CD14-positive monocyte (primary cell): ENCODE measurements around the gene FAM210B. TPM values are rescaled to one million over a fixed set of nuclear protein-coding genes. Genes with fewer than 3 reads are reported as not detected.

Experiments
- DNase-seq, 3 donors: peaks; one replicate each; pipeline ENCODE4 v3.0.0-alpha.2; 2011 to 2022
- H2AFZ ChIP-seq: 2 replicates; pipeline ENCODE4 v1.6.0; 2012; ENCODE audit warnings: mild to moderate bottlenecking, low read depth, low read length, inconsistent platforms; ENCODE audit not compliant: insufficient read depth, poor library complexity, severe bottlenecking
- H3K27ac ChIP-seq, 2 donors: 1 replicate in 1 of 2; 2 replicates in 1 of 2; pipeline ENCODE4 v1.5.1; 2012 to 2013; ENCODE audit warnings: low read length in 2 of 2, control low read depth in 1 of 2, inconsistent platforms in 1 of 2, low read depth in 1 of 2, mild to moderate bottlenecking in 1 of 2
- H3K27me3 ChIP-seq, 2 donors: one replicate each; pipeline versions ENCODE4 v1.6.0 to v1.6.1; 2011 to 2013; ENCODE audit warnings: low read length in 2 of 2; ENCODE audit not compliant: control insufficient read depth in 2 of 2, insufficient read depth in 2 of 2
- H3K36me3 ChIP-seq, 2 donors: replicated peaks in 1 of 2; 1 replicate in 1 of 2; 2 replicates in 1 of 2; pipeline versions ENCODE4 v1.5.1 to v1.6.1; 2012 to 2013; ENCODE audit warnings: low read length in 2 of 2, control low read depth in 1 of 2, inconsistent platforms in 1 of 2, mild to moderate bottlenecking in 1 of 2; ENCODE audit not compliant: insufficient read depth in 2 of 2, control insufficient read depth in 1 of 2
- H3K4me1 ChIP-seq, 2 donors: 1 replicate in 1 of 2; 2 replicates in 1 of 2; pipeline versions ENCODE4 v1.5.1 to v1.6.1; 2012 to 2013; ENCODE audit warnings: low read length in 2 of 2, control low read depth in 1 of 2, inconsistent platforms in 1 of 2, mild to moderate bottlenecking in 1 of 2, moderate library complexity in 1 of 2; ENCODE audit not compliant: insufficient read depth in 2 of 2, control insufficient read depth in 1 of 2
- H3K4me2 ChIP-seq: replicated peaks from 2 replicates; pipeline ENCODE3; 2012; ENCODE audit warnings: low read length, moderate library complexity, mild to moderate bottlenecking; ENCODE audit not compliant: poor library complexity, severe bottlenecking; ENCODE audit errors: extremely low read depth
- H3K4me3 ChIP-seq, 3 experiments: fragments of 200-600 bp in 1 of 3; sonication (generic) in 1 of 3; replicated peaks in 1 of 3; 1 replicate in 2 of 3; 2 replicates in 1 of 3; pipeline ENCODE4 v1.5.1; 2011 to 2013; ENCODE audit warnings: low read length in 3 of 3, mild to moderate bottlenecking in 3 of 3, control low read depth in 2 of 3, low read depth in 2 of 3, inconsistent platforms in 1 of 3, moderate library complexity in 1 of 3
- H3K79me2 ChIP-seq: 2 replicates; pipeline ENCODE4 v1.6.0; 2012; ENCODE audit warnings: mild to moderate bottlenecking, control low read depth, inconsistent platforms, low read length, moderate library complexity; ENCODE audit not compliant: insufficient read depth
- H3K9ac ChIP-seq: 2 replicates; pipeline ENCODE4 v1.6.0; 2017; ENCODE audit warnings: low read length, mild to moderate bottlenecking; ENCODE audit not compliant: insufficient read depth, poor library complexity, severe bottlenecking
- H3K9me3 ChIP-seq, 2 donors: replicated peaks in 1 of 2; 1 replicate in 1 of 2; 2 replicates in 1 of 2; pipeline versions ENCODE4 v1.5.1 to v1.6.1; 2012 to 2013; ENCODE audit warnings: low read length in 2 of 2, control low read depth in 1 of 2; ENCODE audit not compliant: control insufficient read depth in 1 of 2, insufficient read depth in 1 of 2
- H4K20me1 ChIP-seq: 2 replicates; pipeline ENCODE4 v1.6.0; 2012; ENCODE audit warnings: mild to moderate bottlenecking, low read length, control low read depth, moderate library complexity; ENCODE audit not compliant: insufficient read depth
- H3K27ac Mint-ChIP-seq, 7 donors: one replicate each; pipeline ENCODE4 v1.8.0; 2020; ENCODE audit warnings: mild to moderate bottlenecking in 7 of 7, mixed read lengths in 7 of 7, moderate library complexity in 6 of 7, inconsistent platforms in 2 of 7
- H3K27me3 Mint-ChIP-seq, 3 donors: one replicate each; pipeline ENCODE4 v1.8.0; 2021 to 2022; ENCODE audit warnings: low read depth in 3 of 3, mild to moderate bottlenecking in 3 of 3, mixed read lengths in 3 of 3, moderate library complexity in 3 of 3, inconsistent platforms in 1 of 3
- H3K36me3 Mint-ChIP-seq, 2 donors: one replicate each; pipeline ENCODE4 v1.8.0; 2020; ENCODE audit warnings: mixed read lengths in 2 of 2, inconsistent platforms in 1 of 2, mild to moderate bottlenecking in 1 of 2
- H3K4me1 Mint-ChIP-seq: one replicate; pipeline ENCODE4 v1.8.0; 2020; ENCODE audit warnings: mild to moderate bottlenecking, mixed read lengths
- H3K4me3 Mint-ChIP-seq, 2 donors: one replicate each; pipeline ENCODE4 v1.8.0; 2020; ENCODE audit warnings: mild to moderate bottlenecking in 2 of 2, mixed read lengths in 2 of 2, moderate library complexity in 1 of 2
- H3K9me3 Mint-ChIP-seq, 7 donors: one replicate each; pipeline ENCODE4 v1.8.0; 2020 to 2022; ENCODE audit warnings: mixed read lengths in 7 of 7, mild to moderate bottlenecking in 6 of 7, moderate library complexity in 6 of 7, inconsistent platforms in 2 of 7
- CTCF ChIP-seq: fragments of 200-600 bp; IDR thresholded peaks from one replicate; pipeline ENCODE4 v1.8.0; 2022; ENCODE audit warnings: antibody characterized with exemption, mild to moderate bottlenecking
- WGBS: methylation state at CpG from one replicate; pipeline ENCODE4 v1.1.5; 2013; ENCODE audit warnings: missing lambda C conversion rate; ENCODE audit not compliant: insufficient coverage; 5-methylcytosine and 5-hydroxymethylcytosine counted together
- intact Hi-C, 2 donors: fragments of 100-400 bp; cut with micrococcal nuclease; formaldehyde crosslinking; loops; one replicate each; pipeline versions ENCODE4 v1.15.0 to v1.15.1; 2023
- polyA plus RNA-seq, 3 donors: library from polyadenylated mRNA; depleted of rRNA in 1 of 3; unstranded in 2 of 3; stranded (reverse) in 1 of 3; fragments of 300-500 nt in 2 of 3; fragments of >200 nt in 1 of 3; fragmentation: Illumina TruSeq in 2 of 3; gene quantifications; 1 replicate in 2 of 3; 2 replicates in 1 of 3; pipeline ENCODE4 v1.2.3, GENCODE V29; 2012 to 2021

FAM210B gene
- polyA plus RNA-seq, 3 donors, result 15.2 to 41.3 (median 34.5) TPM

DNA sequence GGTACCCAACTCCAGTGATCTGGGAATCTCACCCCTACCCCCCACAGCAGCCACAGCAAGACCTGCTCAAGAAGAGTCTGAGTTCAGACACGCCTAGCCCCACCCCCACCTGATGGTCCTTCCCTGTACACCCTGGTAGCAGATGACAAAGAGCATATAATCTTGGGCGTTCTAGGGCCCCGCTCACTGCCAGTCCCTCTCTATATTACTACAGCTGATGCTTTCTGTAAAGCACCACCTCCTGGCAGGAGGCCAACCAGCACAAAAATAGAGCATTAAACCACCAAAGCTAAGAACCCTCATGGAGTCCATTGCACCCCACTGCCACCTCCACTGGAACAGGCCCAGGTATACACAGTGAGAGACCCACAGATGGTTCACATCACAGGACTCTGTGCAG lies 42.3 kb upstream of the FAM210B start:
- 96% methylated on average over 3 of the region's 3 CpGs for WGBS
- no peak overlapping the region for H3K4me3 ChIP-seq

GRCh38 chr20:56322681-56323080 lies 36.1 kb upstream of the FAM210B start:
- Histone ChIP-seq H3K79me2 (no peaks in the 10 kb centered on the region), H2AFZ (no peak overlapping the region), H3K9ac (no peak overlapping the region), H3K36me3 (no peaks in the 10 kb centered on the region), H3K27ac (no peak overlapping the region), H3K4me2 (no peak overlapping the region), H3K4me1 (no peaks in the 10 kb centered on the region), H3K4me3 (no peak overlapping the region), H3K9me3 (no peaks in the 10 kb centered on the region), H3K27me3 (no peaks in the 10 kb centered on the region), H4K20me1 (no peaks in the 10 kb centered on the region)
- Mint-ChIP-seq H3K9me3 (peaks cover 0 to 2% (median 0%) of the 10 kb centered on the region in 7 donors), H3K27ac (no peak overlapping the region), H3K4me3 (no peak overlapping the region), H3K4me1 (no peaks in the 10 kb centered on the region), H3K36me3 (no peaks in the 10 kb centered on the region), H3K27me3 (peaks cover 5 to 16% (median 11%) of the 10 kb centered on the region in 3 donors)
- intact Hi-C loops, result no loop called here
- DNase-seq, result no peak
- TF ChIP-seq CTCF, result no peak
- WGBS, result 62% methylated on average over 3 of the region's 4 CpGs

More for the DNA sequence above, 42.3 kb upstream of the FAM210B start:
- no peak overlapping the region for H3K4me3 Mint-ChIP-seq
- no peaks in the 10 kb centered on the region for H3K4me1 Mint-ChIP-seq
- H3K9ac ChIP-seq, result no peak overlapping the region
- no peak overlapping the region for H3K27ac Mint-ChIP-seq
- H3K27ac ChIP-seq, result no peak overlapping the region
- H3K4me2 ChIP-seq, result no peak overlapping the region
- no peaks in the 10 kb centered on the region for H3K27me3 ChIP-seq
- intact Hi-C loops, result no loop called here
- no peaks in the 10 kb centered on the region for H3K36me3 ChIP-seq
- no peaks in the 10 kb centered on the region for H3K4me1 ChIP-seq
- no peaks in the 10 kb centered on the region for H3K36me3 Mint-ChIP-seq
- H4K20me1 ChIP-seq, result no peaks in the 10 kb centered on the region
- H2AFZ ChIP-seq, result no peak overlapping the region
- no peaks in the 10 kb centered on the region for H3K9me3 ChIP-seq
- H3K27me3 Mint-ChIP-seq, result peaks cover 4 to 26% (median 5%) of the 10 kb centered on the region in 3 donors
- no peak for DNase-seq
- no peaks in the 10 kb centered on the region for H3K79me2 ChIP-seq
- no peak for TF ChIP-seq CTCF
- peaks cover 0 to 5% (median 1%) of the 10 kb centered on the region in 7 donors for H3K9me3 Mint-ChIP-seq
